Activated B cell treated with CpG ODN at 0.5 μM for 24 hours (primary cell): Measurements from ENCODE around the gene TLE3. TPM values are rescaled to one million over a fixed set of nuclear protein-coding genes. Genes with fewer than 3 reads are reported as not detected.
A peak's percentile ranks its signal among the peaks of the same experiment; 100 is the strongest.

ENCODE experiments used
- ATAC-seq: fragments of 200-7000 bp; cut with Tn5 transposase; one replicate; pipeline ENCODE4 v1.10.0; 2021; ENCODE audit warnings: low read depth, mild to moderate bottlenecking, moderate library complexity
- CTCF ChIA-PET: fragments of 350-600 bp; sonication (Branson Sonifier 250); formaldehyde crosslinking; loops from one replicate; lab custom pipeline; 2021; ENCODE audit warnings: antibody characterized with exemption; lab: Charles Lee
- POLR2A ChIA-PET: fragments of 350-600 bp; sonication (Branson Sonifier 250); formaldehyde crosslinking; loops from one replicate; lab custom pipeline; 2021; ENCODE audit warnings: antibody characterized with exemption; lab: Charles Lee
- DNase-seq: peaks from one replicate; pipeline ENCODE4 v3.0.0; 2022
- H3K27ac Mint-ChIP-seq: one replicate; pipeline ENCODE4 v1.8.0; 2020; ENCODE audit warnings: mixed read lengths
- H3K27me3 Mint-ChIP-seq: one replicate; pipeline ENCODE4 v1.8.0; 2021; ENCODE audit warnings: mixed read lengths
- H3K36me3 Mint-ChIP-seq: one replicate; pipeline ENCODE4 v1.8.0; 2021; ENCODE audit warnings: low read depth, mixed read lengths
- H3K4me1 Mint-ChIP-seq: one replicate; pipeline ENCODE4 v1.8.0; 2021; ENCODE audit warnings: mixed read lengths
- H3K4me3 Mint-ChIP-seq: one replicate; pipeline ENCODE4 v1.8.0; 2020; ENCODE audit warnings: mild to moderate bottlenecking, mixed read lengths
- H3K9me3 Mint-ChIP-seq: one replicate; pipeline ENCODE4 v1.8.0; 2020; ENCODE audit warnings: mixed read lengths
- intact Hi-C: fragments of 100-400 bp; cut with micrococcal nuclease; formaldehyde crosslinking; loops from one replicate; pipeline ENCODE4 v1.15.1; 2024
- total RNA-seq: library from RNA; stranded (reverse); gene quantifications from 2 replicates; pipeline ENCODE4 v1.2.3, GENCODE V29; 2022
- TF ChIP-seq, protein P1 (sequence below): fragments of 200-600 bp; IDR thresholded peaks from one replicate; pipeline ENCODE4 v1.8.0; 2022; ENCODE audit warnings: antibody characterized with exemption, mild to moderate bottlenecking

Gene TLE3
- total RNA-seq, 1 donor from 2014 or later = 110 TPM

DNA sequence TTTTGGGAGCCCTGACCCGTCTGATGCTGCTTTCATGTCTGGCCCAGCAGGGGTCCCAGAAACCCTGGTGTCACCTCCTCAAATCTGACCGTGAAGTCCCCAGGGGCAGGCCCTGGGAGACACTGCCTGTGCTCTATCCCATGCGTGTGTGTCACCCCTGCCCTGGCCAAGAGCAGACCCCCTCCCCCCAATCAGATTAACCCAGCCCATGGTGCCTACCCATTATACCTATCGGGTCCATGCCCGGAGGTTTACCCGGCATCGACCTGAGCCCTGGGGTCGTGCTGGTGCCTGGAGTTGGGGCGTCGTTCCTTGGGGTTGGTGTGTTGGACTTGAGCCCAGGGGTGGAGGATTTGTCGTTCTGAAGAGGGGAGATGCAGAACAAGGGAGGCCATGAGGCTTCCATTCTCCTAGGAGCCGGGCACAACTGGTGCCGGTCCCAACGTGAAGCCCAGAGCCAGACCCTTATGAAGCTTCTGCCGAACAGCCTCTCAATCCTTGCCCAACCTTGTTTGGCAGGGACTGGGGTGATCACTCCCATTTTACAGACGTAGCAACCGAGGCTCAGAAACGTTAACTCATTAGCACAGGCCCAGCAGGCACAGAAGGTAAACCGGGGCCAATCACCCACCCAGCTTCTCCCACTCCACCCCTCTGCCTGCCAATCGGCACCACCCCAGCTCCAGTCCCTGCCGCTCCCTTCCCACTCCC lies 39.6 kb downstream of the TLE3 start:
- no peak for ATAC-seq

DNA sequence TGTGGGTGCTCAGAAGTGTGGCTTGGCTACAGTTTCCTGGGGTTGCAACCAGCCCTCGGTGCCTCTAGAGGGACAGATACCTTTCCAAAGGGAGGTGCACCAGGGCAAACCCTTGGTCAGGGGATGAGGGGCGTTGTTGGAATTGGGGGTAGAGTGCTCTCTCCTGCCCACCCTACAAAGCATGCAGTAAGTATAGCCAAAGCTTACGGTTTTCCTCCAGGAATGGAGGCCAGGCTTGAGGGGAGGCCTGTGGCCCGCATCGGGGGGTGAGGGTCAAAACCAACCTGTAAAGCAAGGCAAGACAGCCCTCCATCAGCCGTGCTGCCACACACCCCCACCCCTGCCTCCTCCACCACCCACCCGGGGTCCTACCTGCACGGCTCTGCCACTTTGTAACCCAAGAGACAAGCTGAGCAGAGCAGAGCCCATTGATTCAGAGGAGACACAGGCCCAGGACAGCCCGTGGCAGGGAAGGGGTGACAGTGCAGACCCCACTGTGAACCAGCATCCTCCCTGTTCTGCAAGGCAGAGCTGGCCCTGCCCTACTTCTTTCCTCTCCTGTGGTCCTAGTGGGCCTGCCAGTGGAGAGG lies 41.5 kb downstream of the TLE3 start:
- POLR2A ChIA-PET = no interaction called here
- Mint-ChIP-seq H3K9me3 (no peaks in the 10 kb centered on the region), H3K4me1 (no peaks in the 10 kb centered on the region), H3K4me3 (no peak overlapping the region), H3K36me3 (peaks cover 95% of the 10 kb centered on the region), H3K27me3 (no peaks in the 10 kb centered on the region), H3K27ac (no peak overlapping the region)
- CTCF ChIA-PET = no interaction called here
- TF ChIP-seq, protein P1, sequence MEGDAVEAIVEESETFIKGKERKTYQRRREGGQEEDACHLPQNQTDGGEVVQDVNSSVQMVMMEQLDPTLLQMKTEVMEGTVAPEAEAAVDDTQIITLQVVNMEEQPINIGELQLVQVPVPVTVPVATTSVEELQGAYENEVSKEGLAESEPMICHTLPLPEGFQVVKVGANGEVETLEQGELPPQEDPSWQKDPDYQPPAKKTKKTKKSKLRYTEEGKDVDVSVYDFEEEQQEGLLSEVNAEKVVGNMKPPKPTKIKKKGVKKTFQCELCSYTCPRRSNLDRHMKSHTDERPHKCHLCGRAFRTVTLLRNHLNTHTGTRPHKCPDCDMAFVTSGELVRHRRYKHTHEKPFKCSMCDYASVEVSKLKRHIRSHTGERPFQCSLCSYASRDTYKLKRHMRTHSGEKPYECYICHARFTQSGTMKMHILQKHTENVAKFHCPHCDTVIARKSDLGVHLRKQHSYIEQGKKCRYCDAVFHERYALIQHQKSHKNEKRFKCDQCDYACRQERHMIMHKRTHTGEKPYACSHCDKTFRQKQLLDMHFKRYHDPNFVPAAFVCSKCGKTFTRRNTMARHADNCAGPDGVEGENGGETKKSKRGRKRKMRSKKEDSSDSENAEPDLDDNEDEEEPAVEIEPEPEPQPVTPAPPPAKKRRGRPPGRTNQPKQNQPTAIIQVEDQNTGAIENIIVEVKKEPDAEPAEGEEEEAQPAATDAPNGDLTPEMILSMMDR = no peak
- intact Hi-C loops = no loop called here
- DNase-seq (no peak), ATAC-seq (no peak)

More for the DNA sequence above, 39.6 kb downstream of the TLE3 start:
- no peak overlapping the region for H3K4me3 Mint-ChIP-seq
- no peak for DNase-seq
- no peaks in the 10 kb centered on the region for H3K9me3 Mint-ChIP-seq
- ChIA-PET POLR2A (no interaction called here), CTCF (no interaction called here)
- peaks cover 92% of the 10 kb centered on the region for H3K36me3 Mint-ChIP-seq
- H3K27ac Mint-ChIP-seq = peak overlapping the region; percentile 24
- intact Hi-C loops = no loop called here
- no peaks in the 10 kb centered on the region for H3K27me3 Mint-ChIP-seq
- H3K4me1 Mint-ChIP-seq = no peaks in the 10 kb centered on the region
- TF ChIP-seq, protein P1 = no peak

DNA sequence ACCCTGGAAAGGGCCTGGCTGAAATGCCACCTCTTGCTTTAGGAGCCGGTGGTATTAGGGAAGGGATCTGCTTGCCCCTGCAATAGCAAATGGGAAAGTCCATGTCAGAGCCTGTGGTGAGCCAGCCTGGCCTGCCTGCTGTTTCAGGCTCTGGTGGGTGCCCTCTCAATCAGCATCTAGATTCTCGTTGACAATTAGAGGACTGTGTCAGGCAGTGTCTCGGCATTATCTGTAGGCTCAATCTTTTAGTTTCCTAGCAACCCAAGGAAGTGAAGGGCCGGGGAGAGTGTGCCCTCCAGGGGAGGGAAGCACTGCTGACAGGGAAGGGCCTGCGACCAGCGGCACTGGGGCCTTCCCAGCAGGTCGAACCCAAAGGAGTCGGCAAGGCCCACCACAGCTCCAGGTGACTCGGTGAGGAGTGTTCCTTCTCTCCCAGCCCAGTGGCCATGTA lies 42.1 kb downstream of the TLE3 start:
- TF ChIP-seq, protein P1 = no peak
- intact Hi-C loops = no loop called here
- Mint-ChIP-seq H3K36me3 (peaks cover 95% of the 10 kb centered on the region), H3K27ac (no peak overlapping the region), H3K4me3 (no peak overlapping the region), H3K9me3 (no peaks in the 10 kb centered on the region), H3K4me1 (no peaks in the 10 kb centered on the region), H3K27me3 (no peaks in the 10 kb centered on the region)
- POLR2A ChIA-PET = no interaction called here
- no peak for DNase-seq
- ATAC-seq = no peak
- CTCF ChIA-PET = no interaction called here

DNA sequence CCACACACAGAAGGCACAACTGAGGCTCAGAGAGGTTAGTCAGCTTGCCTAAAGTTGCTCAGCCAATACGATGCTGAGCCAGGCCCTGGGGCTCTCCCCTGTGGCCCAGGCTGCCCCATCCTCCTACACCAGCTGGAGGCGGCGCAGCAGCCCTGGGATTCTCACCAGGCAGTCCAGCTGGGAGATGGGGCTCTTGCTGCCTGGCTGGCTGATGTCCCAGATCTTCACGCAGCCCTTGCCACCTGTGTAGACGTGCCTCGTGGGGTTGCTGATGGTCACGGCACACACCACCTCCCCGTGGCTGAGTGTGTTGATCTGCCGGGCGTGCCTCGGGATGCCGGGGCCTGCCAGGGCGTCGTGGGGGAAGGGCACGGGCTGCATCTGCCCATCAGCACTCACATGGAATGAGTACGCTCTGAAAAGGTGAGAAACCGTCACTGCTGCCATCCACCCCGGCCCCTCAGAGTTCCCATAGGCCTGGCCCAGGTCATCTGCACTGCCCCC lies 42.8 kb downstream of the TLE3 start:
- H3K4me1 Mint-ChIP-seq = no peaks in the 10 kb centered on the region
- ChIA-PET CTCF (no interaction called here), POLR2A (interaction anchor here (0.5 to 1.6 kb wide), 2 partner anchors 13 to 427 kb away, joined by 3 to 5 read pairs; no protein-coding TSS in a partner anchor)
- H3K27me3 Mint-ChIP-seq = no peaks in the 10 kb centered on the region
- no peaks in the 10 kb centered on the region for H3K9me3 Mint-ChIP-seq
- H3K4me3 Mint-ChIP-seq = no peak overlapping the region
- intact Hi-C loops = no loop called here
- peaks cover 95% of the 10 kb centered on the region for H3K36me3 Mint-ChIP-seq
- H3K27ac Mint-ChIP-seq = no peak overlapping the region
- TF ChIP-seq, protein P1 = no peak
- no peak for DNase-seq
- ATAC-seq = no peak

DNA sequence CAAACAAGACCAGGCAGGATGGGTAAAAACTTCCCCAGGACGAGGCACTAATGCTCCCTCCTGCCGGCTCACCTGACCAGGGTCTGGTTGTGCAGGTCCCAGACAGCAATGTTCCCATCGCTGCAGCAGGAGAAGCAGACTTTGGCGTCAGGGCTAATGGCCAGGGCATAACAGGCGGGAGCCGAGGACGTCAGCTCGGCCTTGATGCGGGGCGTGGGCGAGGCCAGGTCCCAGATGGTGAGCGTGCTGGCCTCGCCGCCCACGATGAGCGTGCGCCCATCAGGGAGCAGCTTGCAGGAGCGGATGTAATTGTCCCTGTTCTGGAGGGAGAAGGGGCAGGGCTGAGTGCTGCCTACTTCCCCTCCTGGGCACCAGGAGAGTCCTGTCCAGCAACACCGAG lies 43.4 kb downstream of the TLE3 start:
- Mint-ChIP-seq H3K27ac (no peak overlapping the region), H3K27me3 (no peaks in the 10 kb centered on the region), H3K9me3 (no peaks in the 10 kb centered on the region), H3K4me1 (peaks cover 1% of the 10 kb centered on the region), H3K36me3 (peaks cover 95% of the 10 kb centered on the region), H3K4me3 (no peak overlapping the region)
- TF ChIP-seq, protein P1 = no peak
- ATAC-seq (no peak), DNase-seq (no peak)
- intact Hi-C loops = no loop called here
- ChIA-PET POLR2A (interaction anchor here (1.6 kb wide), 1 partner anchor 12 kb away, joined by 5 read pairs; no protein-coding TSS in a partner anchor), CTCF (no interaction called here)
